PC-3 (cell line): ENCODE results near the gene GPBP1. TPM values are rescaled to one million over a fixed set of nuclear protein-coding genes. Genes with fewer than 3 reads are reported as not detected.
A peak's percentile ranks its signal among the peaks of the same experiment; 100 is the strongest.

Source experiments
- ATAC-seq: fragments of 200-7000 bp; cut with Tn5 transposase; 2 replicates; pipeline ENCODE4 v1.9.1; 2020; ENCODE audit warnings: mild to moderate bottlenecking, moderate library complexity
- BruUV-seq: library from RNA; stranded (reverse); fragments of 400-500 nt; replicated peaks from 2 replicates; lab custom pipeline; 2021; lab: Mats Ljungman, UMichigan
- CTCF ChIA-PET: fragments of 300-600 bp; sonication (Branson Sonifier 250); formaldehyde crosslinking; loops from one replicate; lab custom pipeline; 2022; ENCODE audit warnings: antibody characterized with exemption; lab: Charles Lee
- POLR2A ChIA-PET: fragments of 300-600 bp; sonication (Branson Sonifier 250); formaldehyde crosslinking; loops from one replicate; lab custom pipeline; 2022; ENCODE audit warnings: antibody characterized with exemption; ENCODE audit not compliant: unreplicated experiment; lab: Charles Lee
- DNase-seq: peaks from one replicate; pipeline ENCODE4 v3.0.0-alpha.2; 2015
- H2AFZ ChIP-seq: fragments of 300-600 bp; sonication (generic); 2 replicates; pipeline ENCODE4 v1.6.0; 2016; ENCODE audit warnings: antibody characterized with exemption, low read length
- H3F3A ChIP-seq: fragments of 300-600 bp; sonication (generic); one replicate; pipeline ENCODE4 v1.6.0; 2017; ENCODE audit warnings: antibody characterized with exemption, low read length, control low read depth, mild to moderate bottlenecking; ENCODE audit not compliant: unreplicated experiment
- H3K27ac ChIP-seq: fragments of 300-600 bp; sonication (generic); 2 replicates; pipeline ENCODE4 v1.5.1; 2016; ENCODE audit warnings: mild to moderate bottlenecking, low read length
- H3K27me3 ChIP-seq: fragments of 300-600 bp; sonication (generic); 2 replicates; pipeline ENCODE4 v1.6.1; 2016; ENCODE audit warnings: low read length, mixed read lengths
- H3K36me3 ChIP-seq: fragments of 300-600 bp; sonication (generic); 2 replicates; pipeline ENCODE4 v1.6.1; 2016; ENCODE audit warnings: low read depth, mixed run types, low read length, mixed read lengths
- H3K4me1 ChIP-seq: fragments of 300-600 bp; sonication (generic); 2 replicates; pipeline ENCODE4 v1.5.1; 2016; ENCODE audit warnings: low read length; ENCODE audit not compliant: insufficient read depth
- H3K4me2 ChIP-seq: fragments of 300-600 bp; sonication (generic); 2 replicates; pipeline ENCODE4 v1.6.0; 2016; ENCODE audit warnings: low read length
- H3K4me3 ChIP-seq: fragments of 300-600 bp; sonication (generic); 2 replicates; pipeline ENCODE4 v1.5.1; 2016; ENCODE audit warnings: mild to moderate bottlenecking, low read length, mixed read lengths
- H3K79me2 ChIP-seq: fragments of 300-600 bp; sonication (generic); 2 replicates; pipeline ENCODE4 v1.6.1; 2017; ENCODE audit warnings: low read length, mixed read lengths
- H3K9ac ChIP-seq: fragments of 300-600 bp; sonication (generic); 2 replicates; pipeline ENCODE4 v1.6.0; 2016; ENCODE audit warnings: mild to moderate bottlenecking, low read length
- H3K9me2 ChIP-seq: fragments of 300-600 bp; sonication (generic); replicated peaks from 2 replicates; pipeline ENCODE4 v1.6.1; 2016; ENCODE audit warnings: mixed run types, low read length, mixed read lengths
- H3K9me3 ChIP-seq: fragments of 300-600 bp; sonication (generic); 2 replicates; pipeline ENCODE4 v1.6.1; 2016; ENCODE audit warnings: low read length, mixed read lengths
- H4K20me1 ChIP-seq: fragments of 300-600 bp; sonication (generic); 2 replicates; pipeline ENCODE4 v1.6.1; 2016; ENCODE audit warnings: low read length, mixed read lengths
- CTCF ChIP-seq: fragments of 300-600 bp; sonication (generic); conservative IDR thresholded peaks from 2 replicates; pipeline ENCODE4 v1.5.1; 2017; ENCODE audit warnings: antibody characterized with exemption, low read depth, mild to moderate bottlenecking, low read length
- EZH2 ChIP-seq: fragments of 300-600 bp; sonication (generic); IDR thresholded peaks from one replicate; pipeline ENCODE4 v1.6.1; 2017; ENCODE audit warnings: antibody characterized with exemption, mild to moderate bottlenecking, low read length; ENCODE audit not compliant: unreplicated experiment
- EZH2phosphoT487 ChIP-seq: fragments of 300-600 bp; sonication (generic); IDR thresholded peaks from 2 replicates; pipeline ENCODE4 v1.6.1; 2018; ENCODE audit warnings: mild to moderate bottlenecking, antibody characterized with exemption, low read length, borderline replicate concordance
- intact Hi-C: fragments of 100-400 bp; cut with micrococcal nuclease; formaldehyde crosslinking; loops from 2 replicates; pipeline ENCODE4 v1.9.0; 2023
- total RNA-seq: library from RNA; depleted of rRNA; stranded (reverse); fragments of >200 nt; gene quantifications from 2 replicates; pipeline ENCODE4 v1.2.3, GENCODE V29; 2014

GPBP1 gene
- total RNA-seq, 1 experiment from 2014 or later, result 31.8 TPM

GRCh38 chr5:57181154-57181553, 7.3 kb downstream of the GPBP1 start:
- H3K9ac ChIP-seq, result no peak overlapping the region
- H4K20me1 ChIP-seq, result peaks cover 68% of the 10 kb centered on the region
- TF ChIP-seq EZH2phosphoT487, result no peak
- TF ChIP-seq EZH2, result no peak
- TF ChIP-seq CTCF, result no peak
- H3K4me3 ChIP-seq, result no peak overlapping the region
- H3K9me3 ChIP-seq, result no peaks in the 10 kb centered on the region
- ChIA-PET POLR2A (no interaction called here), CTCF (no interaction called here)
- peaks cover 100% of the 10 kb centered on the region for H3K79me2 ChIP-seq
- peaks cover 8% of the 10 kb centered on the region; the same call in 1 of the 2 replicates for H3K4me1 ChIP-seq
- H3K4me2 ChIP-seq, result no peak overlapping the region
- ATAC-seq, result no peak
- no peak for DNase-seq
- H3K9me2 ChIP-seq, result no peaks in the 10 kb centered on the region
- no TSS peak for BruUV-seq
- H2AFZ ChIP-seq, result no peak overlapping the region
- intact Hi-C loops, result no loop called here
- H3K36me3 ChIP-seq, result peaks cover 15% of the 10 kb centered on the region
- H3F3A ChIP-seq, result no peaks in the 10 kb centered on the region
- no peaks in the 10 kb centered on the region for H3K27me3 ChIP-seq
- no peak overlapping the region for H3K27ac ChIP-seq

GRCh38 chr5:57184322-57184721, 10.5 kb downstream of the GPBP1 start:
- Histone ChIP-seq H3K36me3 (no peaks in the 10 kb centered on the region; the same call in none of the 2 replicates), H3K9ac (no peak overlapping the region), H3K27ac (no peak overlapping the region), H4K20me1 (peaks cover 43% of the 10 kb centered on the region), H3K9me2 (no peaks in the 10 kb centered on the region), H2AFZ (no peak overlapping the region), H3K27me3 (no peaks in the 10 kb centered on the region), H3K4me1 (peaks cover 5% of the 10 kb centered on the region; the same call in 1 of the 2 replicates), H3K79me2 (peaks cover 100% of the 10 kb centered on the region), H3K4me2 (no peak overlapping the region), H3K9me3 (no peaks in the 10 kb centered on the region), H3F3A (no peaks in the 10 kb centered on the region), H3K4me3 (no peak overlapping the region)
- intact Hi-C loops, result no loop called here
- BruUV-seq, result no TSS peak
- POLR2A ChIA-PET, result no interaction called here
- ATAC-seq, result peak; percentile 66
- TF ChIP-seq CTCF (peak; percentile 25), EZH2phosphoT487 (no peak)
- no peak for DNase-seq
- CTCF ChIA-PET, result no interaction called here

- no peak for DNase-seq
- Histone ChIP-seq H3K27ac (no peak overlapping the region), H3K27me3 (no peaks in the 10 kb centered on the region), H3K36me3 (no peaks in the 10 kb centered on the region; the same call in none of the 2 replicates), H3K9me3 (no peaks in the 10 kb centered on the region), H3F3A (no peaks in the 10 kb centered on the region), H3K79me2 (peaks cover 100% of the 10 kb centered on the region), H3K4me1 (no peaks in the 10 kb centered on the region), H4K20me1 (peaks cover 38% of the 10 kb centered on the region), H3K4me3 (no peak overlapping the region), H3K9ac (no peak overlapping the region), H3K4me2 (no peak overlapping the region), H2AFZ (no peak overlapping the region), H3K9me2 (no peaks in the 10 kb centered on the region)
- ChIA-PET CTCF (no interaction called here), POLR2A (no interaction called here)
- TF ChIP-seq EZH2phosphoT487 (no peak), EZH2 (no peak), CTCF (no peak)
- BruUV-seq, result no TSS peak
- intact Hi-C loops, result no loop called here
- ATAC-seq, result no peak
These were observed 11.5 kb downstream of the GPBP1 start for GRCh38 chr5:57185313-57185712.
